A549 (cell line): ENCODE data around the gene SERPINA4. TPM values are rescaled to one million over a fixed set of nuclear protein-coding genes. Genes with fewer than 3 reads are reported as not detected.

Experiments
- ATAC-seq, 2 experiments: fragments of 200-7000 bp in 1 of 2; fragments of >200 bp in 1 of 2; cut with Nextera tagmentation in 1 of 2; cut with Tn5 transposase in 1 of 2; 3 replicates each; pipeline versions ENCODE4 v1.8.0 to v1.9.1; 2018 to 2020; ENCODE audit warnings: mild to moderate bottlenecking in 1 of 2, moderate library complexity in 1 of 2
- CTCF ChIA-PET: fragments of 300-600 bp; sonication (Branson Sonifier 250); formaldehyde crosslinking; extraction: SDS; loops from one replicate; lab custom pipeline; 2021; ENCODE audit warnings: antibody characterized with exemption, inconsistent platforms; lab: Yijun Ruan, JAX
- POLR2A ChIA-PET: fragments of 350-600 bp; formaldehyde crosslinking; extraction: SDS; loops from one replicate; lab custom pipeline; 2021; ENCODE audit warnings: antibody characterized with exemption, inconsistent platforms; lab: Yijun Ruan, JAX
- DNase-seq, 2 experiments: peaks; one replicate each; pipeline versions ENCODE4 v3.0.0 to v3.0.0-alpha.2; 2011 to 2016; ENCODE audit warnings: low read depth in 1 of 2, low spot score in 1 of 2
- FAIRE-seq: peaks from 2 replicates; lab custom pipeline; 2011; peaks lifted over from hg19 to GRCh38; lab: Jason Lieb, UNC
- H3K27ac ChIP-seq, 2 experiments: fragments of >200 bp; sonication (Bioruptor Twin); formaldehyde crosslinking; 3 replicates each; pipeline ENCODE4 v1.5.1; 2016 to 2017
- H3K4me1 ChIP-seq: fragments of >200 bp; sonication (Bioruptor Twin); formaldehyde crosslinking; 3 replicates; pipeline ENCODE4 v1.6.1; 2016
- H3K4me2 ChIP-seq: fragments of >200 bp; sonication (Bioruptor Twin); formaldehyde crosslinking; 3 replicates; pipeline ENCODE4 v1.6.1; 2016
- H3K4me3 ChIP-seq: fragments of >200 bp; sonication (Bioruptor Twin); formaldehyde crosslinking; 3 replicates; pipeline ENCODE4 v1.5.1; 2016
- H3K9me3 ChIP-seq: fragments of >200 bp; sonication (Bioruptor Twin); formaldehyde crosslinking; 3 replicates; pipeline ENCODE4 v1.6.1; 2016
- ATOH8 ChIP-seq: fragments of 250-450 bp; sonication (Bioruptor Pico); IDR thresholded peaks from 2 replicates; pipeline ENCODE4 v1.5.0; 2020; ENCODE audit warnings: low read depth, mild to moderate bottlenecking, moderate library complexity
- BHLHE40 ChIP-seq: IDR thresholded peaks from 2 replicates; pipeline ENCODE4 v1.6.1; 2012; ENCODE audit warnings: low read depth, low read length, inconsistent platforms
- CBX2 ChIP-seq: fragments of 200-600 bp; sonication (generic); IDR thresholded peaks from 2 replicates; pipeline ENCODE4 v1.6.1; 2016; ENCODE audit warnings: low read depth, mild to moderate bottlenecking, borderline replicate concordance
- CHD2 ChIP-seq: fragments of 150-350 bp; IDR thresholded peaks from 2 replicates; pipeline ENCODE4 v1.6.1; 2014; ENCODE audit warnings: low read length; ENCODE audit not compliant: partially characterized antibody
- E2F6 ChIP-seq: IDR thresholded peaks from 2 replicates; pipeline ENCODE4 v1.6.1; 2012; ENCODE audit warnings: low read depth, borderline replicate concordance
- EP300 ChIP-seq, 2 experiments: fragments of >200 bp; sonication (Bioruptor Twin); formaldehyde crosslinking; IDR thresholded peaks; 2 replicates in 1 of 2; 3 replicates in 1 of 2; pipeline ENCODE4 v1.6.1; 2016 to 2017
- ESRRA ChIP-seq: fragments of 150-350 bp; IDR thresholded peaks from 2 replicates; pipeline ENCODE4 v1.6.1; 2014; ENCODE audit warnings: mild to moderate bottlenecking, low read length, borderline replicate concordance
- FOSB ChIP-seq: fragments of 250-450 bp; sonication (Bioruptor Pico); IDR thresholded peaks from 2 replicates; pipeline ENCODE4 v1.5.0; 2020; ENCODE audit warnings: mild to moderate bottlenecking, moderate library complexity
- FOXS1 ChIP-seq: fragments of 250-450 bp; sonication (Bioruptor Pico); IDR thresholded peaks from 2 replicates; pipeline ENCODE4 v1.5.0; 2020; ENCODE audit warnings: mild to moderate bottlenecking, moderate library complexity
- HES2 ChIP-seq: fragments of >200 bp; sonication (Bioruptor Twin); formaldehyde crosslinking; IDR thresholded peaks from 2 replicates; pipeline ENCODE4 v1.6.1; 2016
- HEYL ChIP-seq: fragments of 250-450 bp; sonication (Bioruptor Pico); IDR thresholded peaks from 2 replicates; pipeline ENCODE4 v1.8.0; 2021; ENCODE audit warnings: mild to moderate bottlenecking, moderate library complexity
- HOXA7 ChIP-seq: fragments of 250-450 bp; sonication (Bioruptor Pico); IDR thresholded peaks from 2 replicates; pipeline ENCODE4 v1.5.0; 2020; ENCODE audit warnings: mild to moderate bottlenecking, moderate library complexity
- HOXB5 ChIP-seq: fragments of 250-450 bp; sonication (Bioruptor Pico); IDR thresholded peaks from 2 replicates; pipeline ENCODE4 v1.5.0; 2020; ENCODE audit warnings: mild to moderate bottlenecking, moderate library complexity
- JUN ChIP-seq, 2 experiments: fragments of >200 bp; sonication (Bioruptor Twin); formaldehyde crosslinking; IDR thresholded peaks; 2 replicates in 1 of 2; 3 replicates in 1 of 2; pipeline ENCODE4 v1.6.1; 2016 to 2017
- POLR2AphosphoS2 ChIP-seq: conservative IDR thresholded peaks from 2 replicates; pipeline ENCODE4 v1.6.1; 2012; ENCODE audit warnings: low read length, improper control_type of control experiment, inconsistent platforms
- RAD21 ChIP-seq, 2 experiments: fragments of >200 bp in 1 of 2; sonication (Bioruptor Twin) in 1 of 2; formaldehyde crosslinking in 1 of 2; IDR thresholded peaks in 1 of 2; conservative IDR thresholded peaks in 1 of 2; 2 replicates in 1 of 2; 3 replicates in 1 of 2; pipeline ENCODE4 v1.6.1; 2012 to 2018; ENCODE audit warnings: inconsistent platforms in 1 of 2
- REST ChIP-seq: fragments of 200-600 bp; sonication (generic); IDR thresholded peaks from 2 replicates; pipeline ENCODE4 v1.6.1; 2016; ENCODE audit warnings: antibody characterized with exemption, mild to moderate bottlenecking, moderate library complexity
- RFX5 ChIP-seq: fragments of 450-650 bp; IDR thresholded peaks from 2 replicates; pipeline ENCODE4 v1.7.1; 2014; ENCODE audit warnings: antibody characterized with exemption, mild to moderate bottlenecking, moderate library complexity
- SMC3 ChIP-seq: fragments of >200 bp; sonication (Bioruptor Twin); formaldehyde crosslinking; IDR thresholded peaks from 3 replicates; pipeline ENCODE4 v1.6.1; 2018; ENCODE audit warnings: inconsistent platforms
- TFCP2L1 ChIP-seq: fragments of 250-450 bp; sonication (Bioruptor Pico); IDR thresholded peaks from 2 replicates; pipeline ENCODE4 v1.5.0; 2021; ENCODE audit warnings: mild to moderate bottlenecking
- TP53 ChIP-seq: fragments of 250-450 bp; sonication (Bioruptor Pico); IDR thresholded peaks from 2 replicates; pipeline ENCODE4 v1.5.0; 2021; ENCODE audit warnings: mild to moderate bottlenecking, moderate library complexity
- USF2 ChIP-seq: fragments of 450-650 bp; IDR thresholded peaks from 2 replicates; pipeline ENCODE4 v1.6.1; 2014; ENCODE audit warnings: antibody characterized with exemption
- ZSCAN20 ChIP-seq: fragments of 250-450 bp; sonication (Bioruptor Pico); IDR thresholded peaks from 2 replicates; pipeline ENCODE4 v1.8.0; 2022; ENCODE audit warnings: mild to moderate bottlenecking, moderate library complexity
- WGBS: methylation state at CpG from one replicate; pipeline ENCODE4 v1.1.6; 2017; ENCODE audit errors: missing lambda C conversion rate; 5-methylcytosine and 5-hydroxymethylcytosine counted together
- polyA plus RNA-seq, 4 experiments: library from polyadenylated mRNA; depleted of rRNA in 3 of 4; stranded (reverse); fragments of >200 nt; fragmentation: RNase III in 1 of 4; extraction: RNeasy Plus Mini Kit Qiagen cat#74134 plus additional on column Dnase treatment in 1 of 4; gene quantifications; 2 replicates in 3 of 4; 3 replicates in 1 of 4; pipeline ENCODE4 v1.2.3, GENCODE V29; 2011 to 2017

Gene SERPINA4
- polyA plus RNA-seq, 2 of the 4 experiments (the other 2 are of a cell fraction): 0.08 TPM; not detected in 1

GRCh38 chr14:94598816-94599655 is 37.8 kb downstream of the SERPINA4 start (continued):
- peak; percentile 93 for TF ChIP-seq HES2
- TF ChIP-seq RAD21 (conservative IDR thresholded peaks at IDR 0.05 in 1 of 2, IDR thresholded peaks at IDR 0.05 in 1 of 2): peak; percentile 28 to 50; a peak in 4 of 5 replicates
- no peak for TF ChIP-seq POLR2AphosphoS2
- peak; percentile 47 for TF ChIP-seq SMC3
- TF ChIP-seq REST: no peak
- TF ChIP-seq CHD2: no peak
- no peak for TF ChIP-seq FOSB
- TF ChIP-seq CBX2: no peak
- TF ChIP-seq TFCP2L1 (CRISPR knock-in tag): no peak
- TF ChIP-seq BHLHE40: no peak
- no peak for TF ChIP-seq FOXS1 (CRISPR knock-in tag)
- no peak for TF ChIP-seq HEYL
- no peak for TF ChIP-seq ATOH8 (CRISPR knock-in tag)
- no peak for TF ChIP-seq RFX5
- TF ChIP-seq ESRRA: no peak
- TF ChIP-seq E2F6: peak; percentile 47; the same call in 1 of the 2 replicates
- TF ChIP-seq EP300 (IDR thresholded peaks at IDR 0.05): peak; percentile 86 to 93
- TF ChIP-seq TP53: no peak

GRCh38 chr14:94599656-94600004 is 38.4 kb downstream of the SERPINA4 start:
- 19% methylated on average over 3 of the region's 3 CpGs for WGBS
- TF ChIP-seq FOSB: no peak
- 0 out of 2 replicates have a peak, but pooled peaks have one; percentile 17 for TF ChIP-seq HOXB5
- TF ChIP-seq JUN (IDR thresholded peaks at IDR 0.05): no peak
- TF ChIP-seq HOXA7 (CRISPR knock-in tag): no peak
- TF ChIP-seq POLR2AphosphoS2: no peak
- TF ChIP-seq USF2: peak; percentile 62; the same call in 1 of the 2 replicates
- TF ChIP-seq HEYL: 0 out of 2 replicates have a peak, but pooled peaks have one; percentile 47
- TF ChIP-seq ZSCAN20: no peak
- FAIRE-seq (no peak), ATAC-seq (peak; percentile 62 to 67), DNase-seq (peak; percentile 19 to 81)
- no peak overlapping the region for H3K4me3 ChIP-seq
- peak overlapping the region; percentile 97 to 98 for H3K27ac ChIP-seq
- peaks cover 71% of the 10 kb centered on the region for H3K4me1 ChIP-seq
- ChIA-PET POLR2A (interaction anchor here (0.8 to 1.0 kb wide), 3 partner anchors 11 to 87 kb away, joined by 3 to 6 read pairs (median 3); partner anchors contain the start of gene SERPINA3), CTCF (interaction anchor here (0.7 to 3.9 kb wide), 17 partner anchors 11 to 113 kb away, joined by 3 to 23 read pairs (median 4); partner anchors contain the start of gene SERPINA5)
- peaks cover 3% of the 10 kb centered on the region; the same call in 1 of the 3 replicates for H3K9me3 ChIP-seq
- peak overlapping the region; percentile 71 for H3K4me2 ChIP-seq
